ENCODE data around the gene PTPDC1. TPM values are rescaled to one million over a fixed set of nuclear protein-coding genes. Genes with fewer than 3 reads are reported as not detected.

Gene PTPDC1
- total and polyA plus RNA-seq, 2 of the 8 experiments (the other 6 are each of a cell fraction or from before 2014, with no cell fraction given): 4.1 to 7.3 TPM

GRCh38 chr9:94139672-94140417, 55.6 kb downstream of the PTPDC1 start (continued):
- TF ChIP-seq CTBP2 (IDR thresholded peaks at IDR 0.05; ENCODE audit: borderline replicate concordance, insufficient read depth, insufficient read length, low read length) (no peak), CHD2 (IDR thresholded peaks at IDR 0.05; ENCODE audit: low read length) (no peak)
